AG09309 (cell line): ENCODE data around the gene SHROOM3.
A peak's percentile ranks its signal among the peaks of the same experiment; 100 is the strongest.

Experiments used
- DNase-seq: peaks from one replicate; pipeline ENCODE4 v3.0.0-alpha.2; 2010; ENCODE audit warnings: low read depth
- H3K4me3 ChIP-seq: 2 replicates; pipeline ENCODE4 v1.5.1; 2011; ENCODE audit warnings: mild to moderate bottlenecking, low read depth, low read length, moderate library complexity; ENCODE audit not compliant: control insufficient read depth
- CTCF ChIP-seq: IDR thresholded peaks from 2 replicates; pipeline ENCODE4 v1.5.1; 2011; ENCODE audit warnings: mild to moderate bottlenecking, low read depth, low read length, inconsistent platforms; ENCODE audit not compliant: insufficient read depth, control insufficient read depth; ENCODE audit errors: missing control alignments

The SHROOM3 gene

GRCh38 chr4:76813070-76813469 is 378.0 kb downstream of the SHROOM3 start:
- no peak for TF ChIP-seq CTCF
- H3K4me3 ChIP-seq: no peak overlapping the region
- DNase-seq: no peak

- TF ChIP-seq CTCF: no peak
- DNase-seq: peak; percentile 81
- no peak overlapping the region for H3K4me3 ChIP-seq
Measured at GRCh38 chr4:76821641-76822040, 386.6 kb downstream of the SHROOM3 start.

GRCh38 chr4:76822303-76822702 is 387.3 kb downstream of the SHROOM3 start:
- TF ChIP-seq CTCF: no peak
- no peak overlapping the region for H3K4me3 ChIP-seq
- no peak for DNase-seq

- TF ChIP-seq CTCF: no peak
- no peak for DNase-seq
- H3K4me3 ChIP-seq: no peak overlapping the region
Measured at GRCh38 chr4:76823495-76823894, 388.5 kb downstream of the SHROOM3 start.

GRCh38 chr4:76830612-76830963 is 395.6 kb downstream of the SHROOM3 start:
- no peak for TF ChIP-seq CTCF
- H3K4me3 ChIP-seq: no peak overlapping the region
- no peak for DNase-seq

- no peak overlapping the region for H3K4me3 ChIP-seq
- peak; percentile 52 for DNase-seq
- TF ChIP-seq CTCF: no peak
Measured at GRCh38 chr4:76830964-76831703, 396.1 kb downstream of the SHROOM3 start.

- no peak for DNase-seq
- TF ChIP-seq CTCF: no peak
- H3K4me3 ChIP-seq: no peak overlapping the region
Measured at GRCh38 chr4:76831711-76832373, 396.8 kb downstream of the SHROOM3 start.
